Esophagus squamous epithelium (tissue), 5 donors: ENCODE measurements around the gene NPEPL1. TPM values are rescaled to one million over a fixed set of nuclear protein-coding genes. Genes with fewer than 3 reads are reported as not detected.

Source experiments
- DNase-seq: peaks from one replicate; lab custom pipeline; 2025; lab: John Stamatoyannopoulos, UW
- H3K27ac ChIP-seq, 4 donors: fragments of 200-600 bp; sonication (generic); one replicate each; pipeline ENCODE4 v1.5.1; 2016 to 2019; ENCODE audit warnings: mild to moderate bottlenecking in 1 of 4
- H3K27me3 ChIP-seq, 4 donors: fragments of 200-600 bp; sonication (generic); 1 replicate in 3 of 4; 2 replicates in 1 of 4; pipeline versions ENCODE4 v1.5.1 to v1.6.0; 2017 to 2021; ENCODE audit warnings: antibody characterized with exemption in 1 of 4
- H3K36me3 ChIP-seq, 3 donors: fragments of 200-600 bp; sonication (generic); one replicate each; pipeline ENCODE4 v1.5.1; 2016 to 2019
- H3K4me1 ChIP-seq, 3 donors: fragments of 200-600 bp; sonication (generic); one replicate each; pipeline ENCODE4 v1.5.1; 2017 to 2019
- H3K4me3 ChIP-seq, 4 donors: fragments of 200-600 bp; sonication (generic); 1 replicate in 3 of 4; 2 replicates in 1 of 4; pipeline ENCODE4 v1.5.1; 2016 to 2019; ENCODE audit warnings: mild to moderate bottlenecking in 2 of 4, moderate library complexity in 1 of 4
- H3K9me3 ChIP-seq, 3 donors: fragments of 200-600 bp; sonication (generic); one replicate each; pipeline ENCODE4 v1.5.1; 2016 to 2019
- CTCF ChIP-seq, 6 experiments: fragments of 450-650 bp in 4 of 6; fragments of 200-600 bp in 2 of 6; sonication (generic) in 2 of 6; IDR thresholded peaks; one replicate each; pipeline ENCODE4 v1.5.1; 2016 to 2019; ENCODE audit warnings: antibody characterized with exemption in 6 of 6, mild to moderate bottlenecking in 4 of 6, moderate library complexity in 4 of 6
- POLR2A ChIP-seq, 4 donors: fragments of 450-650 bp; IDR thresholded peaks; one replicate each; pipeline ENCODE4 v1.6.1; 2017; ENCODE audit warnings: antibody characterized with exemption in 4 of 4, mild to moderate bottlenecking in 4 of 4, moderate library complexity in 3 of 4
- WGBS, 2 donors: methylation state at CpG; one replicate each; pipeline ENCODE4 v1.1.5; 2018; 5-methylcytosine and 5-hydroxymethylcytosine counted together
- intact Hi-C: fragments of 100-400 bp; cut with DNase I; formaldehyde crosslinking; loops from one replicate; pipeline ENCODE4 v1.15.0; 2022
- total RNA-seq, 4 donors: library from RNA; depleted of rRNA; stranded (reverse); fragments of >200 nt; gene quantifications; one replicate each; pipeline ENCODE4 v1.1.0, GENCODE V29; 2016
- donor health status: DM: yes; HTN: yes; CAD: no.

The NPEPL1 gene
- total RNA-seq, 4 donors from 2014 or later, result 16.7 to 36.0 (median 21.0) TPM

- intact Hi-C loops, result no loop called here
- H3K27me3 ChIP-seq, result no peaks in the 10 kb centered on the region
- no peak for TF ChIP-seq CTCF (IDR thresholded peaks at IDR 0.05)
- no peak for DNase-seq
- peaks cover 15 to 96% (median 38%) of the 10 kb centered on the region in 3 donors for H3K36me3 ChIP-seq
- 75 to 96% methylated on average over 4 to 12 of the region's 18 CpGs for WGBS, 2 donors
- no peaks in the 10 kb centered on the region for H3K4me1 ChIP-seq
- H3K27ac ChIP-seq, result no peak overlapping the region
- H3K4me3 ChIP-seq, result no peak overlapping the region
- no peaks in the 10 kb centered on the region for H3K9me3 ChIP-seq
These were observed 17.4 kb upstream of the NPEPL1 start for GRCh38 chr20:58675146-58675584.

- Histone ChIP-seq H3K4me3 (no peak overlapping the region), H3K27ac (no peak overlapping the region), H3K9me3 (no peaks in the 10 kb centered on the region), H3K36me3 (peaks cover 15 to 96% (median 37%) of the 10 kb centered on the region in 3 donors), H3K27me3 (no peaks in the 10 kb centered on the region), H3K4me1 (no peaks in the 10 kb centered on the region)
- TF ChIP-seq POLR2A (IDR thresholded peaks at IDR 0.05), result no peak
- TF ChIP-seq CTCF (IDR thresholded peaks at IDR 0.05), result no peak
- intact Hi-C loops, result no loop called here
- no peak for DNase-seq
- 88 to 89% methylated on average over 8 to 12 of the region's 17 CpGs for WGBS, 2 donors
These were observed 17.0 kb upstream of the NPEPL1 start for GRCh38 chr20:58675641-58676040.

- Histone ChIP-seq H3K27me3 (no peaks in the 10 kb centered on the region), H3K27ac (no peak overlapping the region), H3K36me3 (peaks cover 15 to 96% (median 32%) of the 10 kb centered on the region in 3 donors), H3K4me1 (no peaks in the 10 kb centered on the region), H3K4me3 (no peak overlapping the region), H3K9me3 (no peaks in the 10 kb centered on the region)
- DNase-seq, result no peak
- WGBS, 2 donors, result 93 to 96% methylated on average over 13 to 19 of the region's 19 CpGs
- intact Hi-C loops, result no loop called here
- no peak for TF ChIP-seq POLR2A (IDR thresholded peaks at IDR 0.05)
- TF ChIP-seq CTCF (IDR thresholded peaks at IDR 0.05), result no peak
These were observed 16.4 kb upstream of the NPEPL1 start for GRCh38 chr20:58676161-58676560.

- Histone ChIP-seq H3K27me3 (no peaks in the 10 kb centered on the region), H3K9me3 (no peaks in the 10 kb centered on the region), H3K4me1 (no peaks in the 10 kb centered on the region), H3K36me3 (peaks cover 15 to 89% (median 28%) of the 10 kb centered on the region in 3 donors), H3K27ac (no peak overlapping the region), H3K4me3 (no peak overlapping the region)
- intact Hi-C loops, result no loop called here
- DNase-seq, result no peak
- WGBS, 2 donors, result 88 to 100% methylated on average over 5 of the region's 5 CpGs
- no peak for TF ChIP-seq CTCF (IDR thresholded peaks at IDR 0.05)
- no peak for TF ChIP-seq POLR2A (IDR thresholded peaks at IDR 0.05)
These were observed 15.5 kb upstream of the NPEPL1 start for GRCh38 chr20:58677079-58677604.

DNA sequence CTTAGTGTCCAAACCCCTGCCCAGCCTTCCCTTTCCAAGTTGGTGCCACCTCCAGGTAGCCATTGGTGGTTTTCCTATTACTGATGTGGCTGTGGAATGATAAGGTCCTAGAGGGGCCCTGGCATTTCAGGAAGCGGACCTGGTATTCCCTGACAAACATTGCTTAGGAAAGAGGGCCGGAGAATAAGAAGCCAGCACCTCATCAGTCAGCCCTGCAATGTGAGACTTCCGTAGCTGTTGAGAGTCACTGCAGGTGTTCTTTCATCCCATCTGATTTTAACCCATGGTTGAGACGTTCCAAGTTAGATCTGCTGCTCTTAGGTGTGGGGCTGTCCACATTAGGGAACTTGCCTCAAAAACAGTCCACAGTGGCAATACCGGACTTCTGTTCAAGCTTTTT, 14.8 kb upstream of the NPEPL1 start:
- intact Hi-C loops, result no loop called here
- H3K36me3 ChIP-seq, result peaks cover 15 to 83% (median 23%) of the 10 kb centered on the region in 3 donors

More for the DNA sequence above, 14.8 kb upstream of the NPEPL1 start:
- 83 to 95% methylated on average over 3 to 5 of the region's 5 CpGs for WGBS, 2 donors
- Histone ChIP-seq H3K9me3 (no peaks in the 10 kb centered on the region), H3K4me3 (no peak overlapping the region), H3K27me3 (no peaks in the 10 kb centered on the region), H3K4me1 (no peaks in the 10 kb centered on the region), H3K27ac (no peak overlapping the region)
- no peak for DNase-seq
- TF ChIP-seq CTCF (IDR thresholded peaks at IDR 0.05), result no peak
- no peak for TF ChIP-seq POLR2A (IDR thresholded peaks at IDR 0.05)
